NCI-H748 treated with DMSO at 0.1 percent for 48 hours (cell line): ENCODE measurements around the gene SMPD4.
"Not testable (repeated sequence)": the region's sequence is repeated elsewhere in the genome, so short reads cannot be mapped to it uniquely, and the experiment has no call there.

Experiments
- DNase-seq: peaks from one replicate; lab custom pipeline; 2025; lab: John Stamatoyannopoulos, UW

The SMPD4 gene

DNA sequence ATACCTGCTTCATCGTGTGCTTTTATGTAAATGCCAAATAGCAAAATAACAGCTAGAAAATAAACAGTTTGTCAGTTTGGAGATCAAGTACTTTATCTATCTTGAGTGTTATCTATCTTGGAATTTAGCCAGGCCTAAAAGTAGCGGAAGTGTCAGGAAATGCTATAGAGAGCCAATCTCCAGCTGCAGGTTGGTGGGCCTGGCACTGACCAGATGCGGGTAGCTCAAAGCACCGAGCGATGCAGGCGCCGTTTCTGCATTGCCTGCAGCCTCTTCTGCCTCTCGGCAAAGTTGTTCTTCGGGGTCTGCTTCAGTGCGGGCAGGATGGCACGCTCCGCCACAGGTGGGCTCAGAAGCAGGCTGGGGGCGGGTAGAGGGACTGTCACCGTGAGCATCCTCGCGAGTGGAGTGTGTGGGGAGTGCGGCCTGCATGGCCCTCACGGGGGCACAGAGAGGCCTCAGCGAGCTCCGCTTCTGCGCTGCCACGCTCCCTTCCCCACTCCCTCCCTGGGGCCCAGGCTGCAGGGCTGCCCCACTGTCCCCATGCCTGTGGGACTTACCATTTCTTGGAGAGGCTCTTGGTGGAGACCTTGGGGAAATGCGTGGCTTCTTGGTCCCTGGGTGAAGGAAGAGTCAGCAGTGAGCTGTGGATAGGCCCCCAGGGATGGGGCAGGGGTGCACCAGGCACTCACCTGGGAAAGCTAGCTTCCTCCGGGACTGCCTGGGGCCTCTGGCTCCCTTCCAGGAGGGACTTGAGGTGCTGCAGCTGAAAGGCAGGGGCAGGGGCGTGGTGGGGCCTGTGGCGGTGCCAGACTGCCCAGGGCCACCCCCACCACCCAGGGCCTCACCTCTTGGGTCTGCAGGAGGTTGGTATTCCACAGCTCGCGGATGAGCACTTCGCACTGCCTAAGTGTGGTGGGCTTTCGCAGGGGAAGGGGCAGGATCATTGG, 41.8 kb downstream of the SMPD4 start:
- not testable (repeated sequence) for DNase-seq

GRCh38 chr2:130138841-130139251, 42.6 kb downstream of the SMPD4 start:
- DNase-seq, result not testable (repeated sequence)

DNA sequence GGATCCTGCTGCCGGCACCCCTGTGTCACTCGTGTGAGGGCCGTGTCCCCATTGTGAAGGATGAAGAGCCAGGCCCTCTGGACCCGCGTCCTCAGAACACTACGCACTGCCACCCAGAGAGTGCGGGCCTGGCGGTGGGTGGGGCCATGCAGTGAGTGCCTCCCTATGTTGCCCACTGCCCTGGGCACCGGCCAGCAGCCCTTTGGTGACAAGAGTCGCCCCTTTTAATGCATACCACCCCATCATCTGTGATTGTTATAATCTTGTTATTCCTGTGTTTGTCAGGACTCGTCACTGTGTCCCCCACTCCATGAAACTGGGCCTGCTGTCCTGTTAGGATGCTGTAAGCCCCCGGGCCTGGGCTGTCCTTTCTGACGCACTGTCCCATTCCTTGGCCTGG, 43.1 kb downstream of the SMPD4 start:
- not testable (repeated sequence) for DNase-seq

DNA sequence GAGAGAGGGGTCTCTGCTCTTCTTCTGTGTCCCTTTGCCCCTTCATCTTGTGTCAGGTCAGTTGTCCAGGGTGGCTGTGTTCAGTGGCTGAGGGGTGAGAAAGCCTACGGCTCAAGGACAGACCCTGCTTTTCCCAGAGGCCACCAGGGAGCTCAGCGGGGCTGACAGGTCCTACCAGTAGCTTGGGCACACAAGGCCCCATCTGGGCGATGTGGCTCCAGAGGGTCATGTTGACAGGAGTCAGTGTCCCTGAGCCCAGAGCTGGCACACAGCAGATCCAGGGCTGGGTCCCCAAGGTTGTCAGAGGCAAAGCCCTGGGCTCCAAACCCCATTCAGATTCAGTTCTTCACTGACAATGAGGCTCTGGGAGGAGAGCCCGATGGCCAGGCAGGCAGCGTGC, 44.3 kb downstream of the SMPD4 start:
- DNase-seq, result not testable (repeated sequence)

GRCh38 chr2:130136546-130136945, 44.9 kb downstream of the SMPD4 start:
- not testable (repeated sequence) for DNase-seq

DNA sequence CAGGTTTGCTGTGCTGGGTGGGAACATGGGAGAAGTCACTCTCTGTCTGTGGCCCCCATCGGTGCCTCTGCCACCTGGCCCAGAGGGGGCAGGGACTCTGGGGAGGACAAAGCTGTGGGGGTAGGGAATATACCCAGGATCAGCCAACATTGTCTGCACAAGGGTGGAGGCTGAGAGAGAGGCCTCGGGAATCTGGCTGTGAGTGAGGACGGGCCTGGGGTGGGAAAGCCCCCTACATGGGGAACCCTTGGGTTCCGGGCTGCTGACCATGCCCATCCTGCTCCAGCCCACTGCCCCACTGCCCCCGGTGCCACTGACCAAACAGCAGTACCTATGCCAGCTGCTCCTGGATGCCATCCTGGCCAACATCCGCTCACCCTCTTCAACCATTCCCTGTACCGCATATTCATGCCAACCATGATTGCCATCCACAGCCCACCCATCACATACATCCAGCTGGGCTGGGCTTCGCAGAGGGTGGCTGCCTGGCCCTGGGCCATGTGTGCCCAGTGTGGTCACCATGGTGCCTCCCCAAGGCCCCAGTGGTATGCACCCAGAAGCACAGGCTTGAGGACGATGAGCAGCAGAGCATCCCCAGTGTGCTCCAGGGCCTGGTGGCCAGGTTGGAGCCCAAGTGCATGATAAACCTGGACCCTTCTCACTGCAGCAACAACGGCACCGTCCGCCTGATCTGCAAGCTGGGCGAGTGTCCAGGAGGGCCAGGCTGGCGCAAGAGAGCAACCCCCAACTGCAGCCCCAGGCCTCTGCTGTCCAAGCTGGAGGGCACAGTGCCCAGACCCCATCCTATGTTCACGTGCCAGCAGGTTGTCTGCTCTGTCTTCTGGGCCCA, 45.5 kb downstream of the SMPD4 start:
- no peak for DNase-seq

DNA sequence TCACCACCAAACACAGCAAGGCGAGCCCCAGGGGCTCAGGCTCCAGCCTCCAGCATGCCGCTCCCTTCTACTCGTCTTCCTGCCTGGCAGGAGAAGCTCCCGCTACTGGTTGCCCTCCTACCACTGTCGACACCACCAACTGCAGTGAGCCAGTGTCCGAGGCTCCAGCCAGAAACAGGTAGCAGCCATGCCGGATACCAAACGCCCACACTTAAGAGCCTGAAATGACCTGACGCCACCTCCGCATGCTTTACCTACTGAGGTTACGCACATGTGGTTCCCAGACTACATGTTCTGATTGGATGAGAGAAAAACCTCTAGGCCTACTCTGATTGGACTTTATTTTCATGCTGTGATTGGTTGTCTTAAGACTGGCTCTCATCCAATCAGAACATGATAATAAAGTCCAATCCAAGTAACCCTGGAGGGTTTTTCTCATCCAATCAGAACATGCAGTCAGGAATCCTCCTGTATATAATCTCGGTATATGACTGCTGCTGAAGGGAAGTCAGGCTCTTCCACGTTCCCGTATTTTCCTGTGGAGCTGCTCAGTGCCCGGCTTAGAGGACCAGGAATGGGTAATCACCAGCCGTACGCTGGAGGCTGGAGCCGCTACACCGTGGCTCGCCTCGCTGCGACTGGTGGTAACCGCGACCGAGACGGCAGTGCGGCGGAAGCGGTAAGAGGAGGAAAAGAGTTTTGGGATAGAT, 52.1 kb downstream of the SMPD4 start, which contains the start of gene POTEF:
Gene POTEF (minus strand): TSS at position 103 of the 710 bp plus-strand sequence. CDS start 8,707 bp downstream, outside the sequence.
- DNase-seq, result peak; percentile 45

- not testable (repeated sequence) for DNase-seq
These were observed 52.9 kb downstream of the SMPD4 start for GRCh38 chr2:130128464-130128863.

GRCh38 chr2:130127726-130128125, 53.7 kb downstream of the SMPD4 start:
- not testable (repeated sequence) for DNase-seq

DNA sequence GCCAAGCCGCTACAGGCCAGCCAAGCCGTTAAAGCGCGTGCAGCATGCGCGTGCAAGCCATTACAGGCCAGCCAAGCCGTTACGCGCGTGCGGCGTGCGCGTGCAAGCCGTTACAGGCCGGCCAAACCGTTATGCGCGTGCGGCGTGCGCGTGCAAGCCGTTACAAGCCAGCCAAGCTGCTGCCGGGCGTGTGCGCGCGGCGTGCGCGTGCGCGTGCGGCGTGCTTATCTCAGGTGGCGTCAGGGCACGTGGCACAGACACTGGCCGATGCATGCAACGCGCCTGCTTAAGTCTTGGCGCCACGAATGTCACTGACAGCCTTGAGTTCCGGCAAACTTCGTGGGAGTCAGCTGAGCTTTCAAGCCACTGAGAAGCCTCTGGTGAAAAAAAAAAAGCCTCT, 60.5 kb downstream of the SMPD4 start:
- not testable (repeated sequence) for DNase-seq

DNA sequence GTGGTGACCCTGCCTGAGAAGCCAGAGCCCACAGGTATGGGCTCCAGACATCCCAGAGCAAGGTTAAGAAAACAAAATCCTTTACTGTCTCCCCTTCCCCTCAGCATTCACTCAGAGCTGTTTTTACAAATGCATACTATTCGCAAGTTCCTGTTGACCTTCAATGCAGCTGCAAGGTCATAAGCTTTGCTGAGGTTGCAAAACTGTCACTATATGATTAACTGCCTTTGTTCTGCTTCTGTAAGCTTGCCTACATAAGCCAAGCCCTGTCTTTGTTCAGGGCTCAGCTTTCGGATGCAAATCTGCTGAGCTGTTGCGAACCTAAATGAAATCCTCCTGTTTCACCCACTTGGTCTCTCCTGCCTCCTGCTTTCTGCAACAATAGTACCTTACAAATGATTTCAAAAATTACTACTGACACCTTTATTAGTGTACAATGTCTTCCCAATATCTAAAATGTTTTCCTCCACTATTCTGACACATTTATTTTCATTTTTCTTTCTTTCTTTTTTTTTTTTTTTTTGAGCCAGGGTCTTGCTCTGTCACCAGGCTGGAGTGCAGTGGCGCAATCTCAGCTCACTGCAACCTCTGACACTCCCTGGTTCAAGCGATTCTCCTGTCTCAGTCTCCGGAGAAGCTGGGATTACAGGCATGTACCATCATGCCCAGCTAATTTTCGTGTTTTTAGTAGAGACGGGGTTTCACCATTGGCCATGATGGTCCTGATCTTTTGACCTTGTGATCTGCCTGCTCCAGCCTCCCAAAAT, 78.6 kb downstream of the SMPD4 start:
- DNase-seq, result not testable (repeated sequence)
